Measurements from ENCODE around the gene TMEM238. TPM values are rescaled to one million over a fixed set of nuclear protein-coding genes. Genes with fewer than 3 reads are reported as not detected.
"Not testable (repeated sequence)": the region's sequence is repeated elsewhere in the genome, so short reads cannot be mapped to it uniquely, and the experiment has no call there.

The TMEM238 gene
- total RNA-seq, 1 experiment from 2014 or later: 22.8 TPM

DNA sequence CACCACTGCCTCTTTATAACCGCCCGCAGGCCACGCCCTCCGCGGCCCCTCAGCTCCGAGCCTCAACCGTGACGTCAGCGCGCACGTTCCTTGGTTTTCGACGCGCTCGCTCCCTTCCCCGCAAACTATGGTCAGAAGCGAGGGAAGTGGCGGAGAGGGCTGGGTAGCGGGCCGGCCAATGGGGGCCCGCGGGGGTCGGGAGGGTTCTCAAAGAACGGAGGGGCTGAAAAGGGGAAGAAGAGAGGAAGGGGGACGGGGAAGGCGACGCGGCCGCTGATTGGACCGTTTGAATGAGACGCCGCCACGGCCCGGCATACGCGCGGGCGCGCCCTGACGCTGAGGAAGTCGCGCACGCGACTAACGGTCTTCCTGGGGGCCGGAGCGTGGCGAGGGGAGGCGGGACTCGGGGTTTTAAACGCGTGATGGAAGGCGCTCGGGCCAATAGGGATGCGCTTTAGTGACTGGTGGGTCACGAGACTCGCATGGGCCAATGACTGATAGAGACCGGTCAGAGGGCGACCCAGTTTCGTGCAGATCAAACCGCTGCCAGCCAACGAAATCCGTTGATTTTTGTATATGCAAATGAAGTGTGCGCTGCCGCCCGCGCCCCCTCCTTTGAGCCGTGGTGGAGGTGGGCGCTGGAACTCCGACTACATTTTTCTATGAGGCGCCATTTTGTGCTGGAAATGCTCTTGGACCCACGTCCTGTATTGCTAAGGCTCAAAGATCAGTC is 23.9 kb upstream of the TMEM238 start:
- POLR2A ChIA-PET (ENCODE audit: unreplicated experiment): interaction anchor here (0.6 to 1.1 kb wide), 4 partner anchors 17 to 77 kb away, joined by 4 to 14 read pairs (median 7); partner anchors contain the start of genes KMT5C and NAT14
- no peak for TF ChIP-seq EZH2phosphoT487 (IDR thresholded peaks at IDR 0.05; ENCODE audit: borderline replicate concordance, low read length)
- no peak for TF ChIP-seq EZH2 (IDR thresholded peaks at IDR 0.05; ENCODE audit: low read length, unreplicated experiment)
- TF ChIP-seq, protein P1, sequence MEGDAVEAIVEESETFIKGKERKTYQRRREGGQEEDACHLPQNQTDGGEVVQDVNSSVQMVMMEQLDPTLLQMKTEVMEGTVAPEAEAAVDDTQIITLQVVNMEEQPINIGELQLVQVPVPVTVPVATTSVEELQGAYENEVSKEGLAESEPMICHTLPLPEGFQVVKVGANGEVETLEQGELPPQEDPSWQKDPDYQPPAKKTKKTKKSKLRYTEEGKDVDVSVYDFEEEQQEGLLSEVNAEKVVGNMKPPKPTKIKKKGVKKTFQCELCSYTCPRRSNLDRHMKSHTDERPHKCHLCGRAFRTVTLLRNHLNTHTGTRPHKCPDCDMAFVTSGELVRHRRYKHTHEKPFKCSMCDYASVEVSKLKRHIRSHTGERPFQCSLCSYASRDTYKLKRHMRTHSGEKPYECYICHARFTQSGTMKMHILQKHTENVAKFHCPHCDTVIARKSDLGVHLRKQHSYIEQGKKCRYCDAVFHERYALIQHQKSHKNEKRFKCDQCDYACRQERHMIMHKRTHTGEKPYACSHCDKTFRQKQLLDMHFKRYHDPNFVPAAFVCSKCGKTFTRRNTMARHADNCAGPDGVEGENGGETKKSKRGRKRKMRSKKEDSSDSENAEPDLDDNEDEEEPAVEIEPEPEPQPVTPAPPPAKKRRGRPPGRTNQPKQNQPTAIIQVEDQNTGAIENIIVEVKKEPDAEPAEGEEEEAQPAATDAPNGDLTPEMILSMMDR (conservative IDR thresholded peaks at IDR 0.05; ENCODE audit: low read depth, low read length): no peak
- H3K9me2 ChIP-seq (replicated peaks; ENCODE audit: low read length): no peaks in the 10 kb centered on the region
- ATAC-seq: peak; percentile 93
- peaks cover 32% of the 10 kb centered on the region for H3K36me3 ChIP-seq (ENCODE audit: low read depth, low read length)
- peaks cover 2% of the 10 kb centered on the region for H3F3A ChIP-seq (ENCODE audit: low read length, unreplicated experiment)
- peak overlapping the region; percentile 74 for H2AFZ ChIP-seq (ENCODE audit: low read length)
- DNase-seq: peak; percentile 99
- peak overlapping the region; percentile 93 for H3K27ac ChIP-seq (ENCODE audit: low read length)
- H3K4me1 ChIP-seq (ENCODE audit: insufficient read depth, low read length): peaks cover 20% of the 10 kb centered on the region
- peak overlapping the region; percentile 95 for H3K9ac ChIP-seq (ENCODE audit: low read length)
- no peaks in the 10 kb centered on the region for H3K9me3 ChIP-seq (ENCODE audit: low read length)
- peaks cover 43% of the 10 kb centered on the region for H3K79me2 ChIP-seq (ENCODE audit: low read length)
- H3K27me3 ChIP-seq (ENCODE audit: low read length): no peaks in the 10 kb centered on the region
- peak overlapping the region; percentile 97 for H3K4me2 ChIP-seq (ENCODE audit: low read length)
- peak overlapping the region; percentile 79 for H3K4me3 ChIP-seq (ENCODE audit: low read length)
- BruUV-seq (replicated peaks): no TSS peak
- H4K20me1 ChIP-seq (ENCODE audit: low read length): peaks cover 34% of the 10 kb centered on the region
- intact Hi-C loops (cut with micrococcal nuclease): no loop called here
- CTCF ChIA-PET: interaction anchor here (0.5 kb wide), 1 partner anchor 53 kb away, joined by 3 read pairs; no protein-coding TSS in a partner anchor

DNA sequence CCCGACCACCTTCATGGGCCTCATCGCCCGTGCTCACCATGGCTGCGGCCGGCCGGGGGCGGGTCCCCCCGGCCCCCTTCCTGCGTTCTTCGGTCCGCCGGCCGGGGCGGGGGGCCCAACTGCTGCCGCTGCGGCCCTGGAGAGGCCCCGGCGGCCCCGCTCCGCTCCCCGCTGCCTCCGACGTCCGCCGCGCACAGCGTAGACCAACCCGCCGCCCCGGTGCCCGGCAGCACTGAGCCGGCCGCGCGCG is 23.4 kb upstream of the TMEM238 start, which contains the start of gene UBE2S:
Gene UBE2S, minus strand, starts transcription at position 239 of the 250 bp plus-strand sequence. Its CDS starts 199 bp downstream, at position 40.
- POLR2A ChIA-PET (ENCODE audit: unreplicated experiment): interaction anchor here (0.6 to 1.1 kb wide), 4 partner anchors 16 to 77 kb away, joined by 4 to 14 read pairs (median 7); partner anchors contain the start of genes KMT5C and NAT14
- not testable (repeated sequence) for BruUV-seq (replicated peaks)

DNA sequence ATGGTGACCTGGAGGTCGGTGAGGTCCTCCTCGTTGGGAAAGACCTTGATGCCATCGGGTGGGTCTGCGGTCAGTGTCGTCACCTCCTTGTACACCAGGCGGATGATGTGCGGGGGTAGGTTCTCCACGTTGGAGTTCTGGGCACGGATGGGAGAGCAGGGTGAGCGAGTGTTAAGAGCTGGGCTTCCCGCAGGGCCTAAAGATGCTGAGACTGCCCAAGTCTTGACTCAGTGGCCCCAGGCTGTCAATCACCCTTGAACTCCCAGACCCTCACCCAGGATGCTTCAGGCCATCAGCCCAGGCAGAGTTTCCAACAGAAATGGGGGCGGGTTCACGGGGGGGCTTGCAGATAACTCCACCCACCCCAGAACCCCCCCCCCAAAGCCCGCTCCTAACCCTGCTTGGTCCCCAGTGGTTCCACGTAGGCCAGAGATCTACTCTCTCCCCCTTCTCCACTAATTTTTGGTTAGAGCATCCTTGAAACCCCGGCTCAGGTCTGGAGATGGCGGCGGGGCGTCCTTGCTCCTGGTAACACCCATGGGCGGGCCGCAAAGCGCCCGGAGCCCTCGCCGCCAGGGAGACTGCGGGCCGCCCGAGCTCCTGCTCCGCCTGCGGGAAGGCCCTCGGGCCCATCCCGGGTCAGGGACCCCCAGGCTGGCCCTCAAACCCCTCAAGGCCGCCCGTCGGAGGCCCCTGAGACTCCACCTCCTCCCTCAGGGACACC is 22.9 kb upstream of the TMEM238 start:
- CTCF ChIA-PET: interaction anchor here (0.5 kb wide), 1 partner anchor 54 kb away, joined by 3 read pairs; no protein-coding TSS in a partner anchor
- ATAC-seq: peak; percentile 11

More for the DNA sequence above, 23.4 kb upstream of the TMEM238 start, which contains the start of gene UBE2S:
- Histone ChIP-seq H2AFZ (ENCODE audit: low read length) (peak within 1 kb of the TSS; percentile 74), H3K4me2 (ENCODE audit: low read length) (peak within 1 kb of the TSS; percentile 97), H3K4me3 (ENCODE audit: low read length) (peak within 1 kb of the TSS; percentile 79), H3K36me3 (ENCODE audit: low read depth, low read length) (peaks cover 37% of the 10 kb centered on the region), H3K9ac (ENCODE audit: low read length) (peak within 1 kb of the TSS; percentile 95), H3K79me2 (ENCODE audit: low read length) (peaks cover 48% of the 10 kb centered on the region), H3K4me1 (ENCODE audit: insufficient read depth, low read length) (peaks cover 20% of the 10 kb centered on the region), H3K27ac (ENCODE audit: low read length) (peak within 1 kb of the TSS; percentile 93), H4K20me1 (ENCODE audit: low read length) (peaks cover 39% of the 10 kb centered on the region)
- H3K27me3 ChIP-seq (ENCODE audit: low read length); H3K9me2 ChIP-seq (replicated peaks; ENCODE audit: low read length); intact Hi-C loops (cut with micrococcal nuclease); H3F3A ChIP-seq (ENCODE audit: low read length, unreplicated experiment); H3K9me3 ChIP-seq (ENCODE audit: low read length); ATAC-seq; DNase-seq: not testable (repeated sequence)
- CTCF ChIA-PET: interaction anchor here (0.5 kb wide), 1 partner anchor 53 kb away, joined by 3 read pairs; no protein-coding TSS in a partner anchor

More for the DNA sequence above, 22.9 kb upstream of the TMEM238 start:
- Histone ChIP-seq H3K9ac (ENCODE audit: low read length) (peak overlapping the region; percentile 95), H3F3A (ENCODE audit: low read length, unreplicated experiment) (peaks cover 10% of the 10 kb centered on the region), H3K79me2 (ENCODE audit: low read length) (peaks cover 53% of the 10 kb centered on the region), H3K4me1 (ENCODE audit: insufficient read depth, low read length) (peaks cover 20% of the 10 kb centered on the region), H3K9me3 (ENCODE audit: low read length) (no peaks in the 10 kb centered on the region), H3K27ac (ENCODE audit: low read length) (peak overlapping the region; percentile 93), H3K27me3 (ENCODE audit: low read length) (no peaks in the 10 kb centered on the region), H3K4me3 (ENCODE audit: low read length) (peak overlapping the region; percentile 79), H2AFZ (ENCODE audit: low read length) (no peak overlapping the region), H3K36me3 (ENCODE audit: low read depth, low read length) (peaks cover 42% of the 10 kb centered on the region), H4K20me1 (ENCODE audit: low read length) (peaks cover 44% of the 10 kb centered on the region), H3K4me2 (ENCODE audit: low read length) (peak overlapping the region; percentile 97), H3K9me2 (replicated peaks; ENCODE audit: low read length) (no peaks in the 10 kb centered on the region)
- TF ChIP-seq, protein P1 (conservative IDR thresholded peaks at IDR 0.05; ENCODE audit: low read depth, low read length): no peak
- no peak for TF ChIP-seq EZH2phosphoT487 (IDR thresholded peaks at IDR 0.05; ENCODE audit: borderline replicate concordance, low read length)
- TF ChIP-seq EZH2 (IDR thresholded peaks at IDR 0.05; ENCODE audit: low read length, unreplicated experiment): no peak
- POLR2A ChIA-PET (ENCODE audit: unreplicated experiment): interaction anchor here (0.5 to 1.1 kb wide), 2 partner anchors 16 to 345 kb away, joined by 3 to 14 read pairs; no protein-coding TSS in a partner anchor
- DNase-seq: no peak
- intact Hi-C loops (cut with micrococcal nuclease): no loop called here
- BruUV-seq (replicated peaks): TSS peak; percentile 60
